ENCODE results near the gene AMBRA1.

The AMBRA1 gene

GRCh38 chr11:46362156-46363030, 231.4 kb downstream of the AMBRA1 start:
- no peak for DNase-seq

DNA sequence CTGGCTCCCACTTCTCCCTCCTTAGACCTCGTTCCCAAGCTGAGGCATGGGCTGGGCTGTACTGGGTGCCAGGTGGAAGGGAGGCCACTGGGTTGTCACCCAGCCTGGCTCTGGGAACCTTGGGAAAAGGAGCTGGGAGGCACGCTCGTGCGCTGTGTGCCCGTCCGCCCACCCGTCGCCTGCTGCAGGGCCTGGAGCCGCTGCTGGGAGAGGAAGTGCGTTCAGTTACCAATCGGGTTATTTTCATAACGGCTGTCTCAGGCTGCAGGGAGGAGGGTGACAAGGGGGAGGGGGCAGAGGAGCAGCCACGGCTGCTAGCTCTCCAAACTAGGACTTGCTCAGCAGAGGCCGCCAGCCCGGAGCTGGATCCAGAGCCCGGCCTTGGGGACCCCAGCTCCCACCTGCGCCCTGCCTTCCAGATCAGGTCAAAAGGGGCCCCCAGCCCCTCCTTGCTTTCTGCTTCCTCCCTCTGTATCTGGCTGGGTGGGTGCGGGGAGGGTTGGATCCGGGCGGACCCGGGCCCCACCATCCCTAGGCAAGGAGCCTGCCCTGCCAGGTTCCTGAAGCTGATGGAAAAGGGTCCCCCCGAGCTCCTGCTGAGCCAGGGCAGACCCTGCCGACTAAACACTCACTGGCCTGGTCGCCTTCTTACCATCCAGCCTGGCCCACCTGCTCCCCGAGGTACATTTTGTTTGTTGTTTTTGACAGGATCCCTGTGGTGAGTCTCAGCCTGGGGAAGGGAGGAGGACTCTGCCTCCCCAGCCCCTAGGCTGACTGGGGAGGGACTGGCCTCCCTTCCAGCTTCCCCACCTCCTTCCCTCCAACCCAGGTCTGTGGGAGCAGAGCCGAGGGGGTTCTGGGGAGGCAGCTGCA, 232.3 kb downstream of the AMBRA1 start:
- peak; percentile 69 for DNase-seq

DNA sequence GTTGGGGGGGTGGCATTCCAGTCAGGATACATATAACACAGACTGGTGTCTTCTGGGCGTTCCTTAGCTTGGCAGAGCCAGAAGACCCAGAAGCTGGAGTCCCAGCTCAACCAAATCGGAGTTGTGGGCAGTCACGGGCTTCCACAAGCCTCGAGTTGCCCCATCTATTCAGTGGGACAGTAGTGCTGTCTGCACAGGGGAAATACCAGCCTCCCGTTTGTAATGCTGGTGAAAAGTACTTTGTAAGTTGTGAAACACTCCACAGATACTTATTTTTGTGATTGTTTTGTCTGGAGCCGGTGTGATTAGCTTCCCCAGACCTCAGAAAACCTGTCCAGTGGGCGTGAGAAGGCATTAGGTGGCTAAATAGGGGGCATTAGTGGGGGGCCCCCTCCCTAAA, 232.9 kb downstream of the AMBRA1 start:
- DNase-seq: no peak

DNA sequence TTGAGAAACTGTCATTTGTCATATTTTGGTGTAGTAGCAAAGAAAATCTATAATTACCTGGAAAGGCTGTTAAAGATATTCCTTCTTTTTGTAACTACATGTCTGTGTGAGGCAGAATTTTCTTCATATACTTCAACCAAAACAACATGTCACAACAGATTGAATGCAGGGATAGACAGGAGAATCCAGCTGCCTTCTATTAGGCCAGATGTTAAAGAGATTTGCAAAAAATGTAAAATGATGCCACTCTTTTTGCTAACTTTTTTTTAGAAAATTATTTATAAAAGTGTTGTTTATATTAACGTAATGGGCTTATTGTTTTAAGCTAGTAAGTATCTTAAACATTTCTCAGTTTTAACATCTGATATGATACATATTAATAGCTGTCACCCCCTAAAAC, 233.9 kb downstream of the AMBRA1 start:
- no peak for DNase-seq

DNA sequence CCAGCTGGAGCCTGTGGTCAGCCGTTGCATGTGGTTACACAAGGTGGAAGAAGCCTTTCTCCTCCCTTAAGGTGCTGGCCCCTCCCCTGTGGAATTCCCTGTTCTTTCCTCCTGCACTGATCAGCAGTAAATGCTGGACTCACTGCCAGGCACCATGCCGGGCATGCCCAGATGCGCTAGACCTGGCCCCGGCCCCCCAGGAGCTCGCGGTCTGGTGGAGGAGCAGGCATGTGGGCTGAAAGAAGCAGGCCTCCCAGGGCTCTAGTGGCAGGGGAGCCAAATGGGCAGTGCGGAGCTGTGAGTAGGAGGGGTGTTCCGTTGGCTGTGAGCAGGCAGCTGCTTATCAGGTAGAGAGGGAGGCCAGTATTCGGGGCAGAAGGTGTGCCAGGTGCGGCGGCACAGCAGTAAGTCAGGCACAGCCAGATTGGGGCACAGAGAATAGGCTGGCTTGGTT, 236.3 kb downstream of the AMBRA1 start:
- DNase-seq: no peak

DNA sequence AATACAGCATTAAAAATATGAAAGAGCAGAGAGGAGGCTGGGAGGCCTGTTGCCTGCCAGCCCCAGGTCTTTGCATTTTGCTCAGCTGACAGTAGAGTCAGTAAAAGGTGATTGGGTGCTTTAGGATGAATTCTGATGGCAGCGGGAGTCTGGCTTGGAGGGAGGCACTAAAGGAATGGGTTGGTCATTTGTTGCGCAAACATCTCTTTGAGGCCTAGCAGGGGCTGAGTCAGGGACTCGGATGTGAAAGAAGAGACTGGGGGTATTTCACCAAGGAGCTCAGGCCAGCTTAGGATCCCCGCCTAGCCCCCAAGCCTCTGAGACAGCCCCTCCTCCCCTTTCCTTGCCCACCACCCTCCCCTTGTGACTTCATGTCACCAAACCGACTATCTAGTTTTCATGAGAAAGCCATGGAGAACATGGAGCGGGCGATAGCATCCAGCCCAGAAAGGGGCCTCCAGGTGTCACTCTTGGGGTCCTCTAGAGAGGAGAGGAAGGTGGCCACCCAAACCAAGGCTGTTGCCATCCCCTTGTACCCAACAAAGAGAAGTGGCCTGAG, 236.8 kb downstream of the AMBRA1 start:
- no peak for DNase-seq

DNA sequence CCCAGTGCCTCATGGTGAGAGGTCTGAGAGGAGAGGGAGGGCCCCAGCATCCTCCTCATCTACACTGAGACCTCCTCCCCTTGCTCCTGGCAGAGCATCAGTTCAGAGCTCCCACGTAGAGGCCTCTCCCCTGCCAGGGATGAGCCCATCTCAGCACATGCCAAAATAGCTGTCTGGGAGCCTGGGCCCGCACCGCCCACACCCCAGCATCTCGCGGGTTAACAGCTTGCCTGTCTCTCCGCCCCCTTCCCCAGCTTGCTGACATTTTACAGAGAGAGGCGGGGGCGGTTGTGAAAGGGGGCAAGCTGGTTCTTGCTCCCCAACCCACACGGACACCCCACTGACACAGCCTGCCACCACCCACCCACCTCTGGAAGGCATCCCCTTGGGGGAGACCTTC, 240.1 kb downstream of the AMBRA1 start:
- peak; percentile 75 for DNase-seq

DNA sequence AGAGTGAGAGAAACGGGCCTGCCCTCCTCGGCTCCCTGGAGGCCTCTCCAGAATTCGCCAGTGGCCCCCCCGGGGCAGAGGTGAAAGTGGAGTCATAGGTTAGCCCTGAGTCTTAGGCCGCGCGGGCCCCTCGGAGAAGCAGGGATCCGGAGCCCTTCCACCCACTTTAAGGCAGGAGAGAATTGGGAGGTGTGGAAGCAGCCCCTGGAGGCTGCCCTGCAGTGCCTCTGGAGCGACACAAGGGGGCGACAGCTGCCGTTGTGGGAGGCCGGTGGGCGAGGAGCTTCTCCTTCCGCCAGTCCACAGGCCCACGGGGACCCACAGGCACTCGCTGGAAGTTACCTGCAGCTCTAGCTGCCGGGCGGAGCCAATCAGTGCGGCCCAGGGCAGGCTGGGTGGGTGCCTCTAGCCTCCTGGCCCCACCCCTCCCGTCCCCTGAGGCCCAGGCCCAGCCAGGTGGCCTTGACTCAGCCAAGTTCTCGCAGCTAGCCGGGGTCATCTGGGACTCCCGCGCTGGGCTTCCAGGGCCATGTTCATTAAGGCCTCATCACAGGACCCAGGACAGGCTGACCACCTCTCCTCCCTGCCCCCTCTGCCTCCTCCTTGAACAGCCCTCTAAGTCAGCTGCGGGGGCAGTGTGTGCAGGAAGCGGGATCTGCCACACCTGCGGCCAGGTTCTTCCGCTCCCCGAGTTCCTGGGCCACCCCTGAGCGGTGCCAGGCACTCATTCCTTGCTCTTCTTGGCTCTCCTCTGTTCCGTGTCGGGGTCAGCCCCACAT, 241.6 kb downstream of the AMBRA1 start:
- DNase-seq: peak; percentile 71

DNA sequence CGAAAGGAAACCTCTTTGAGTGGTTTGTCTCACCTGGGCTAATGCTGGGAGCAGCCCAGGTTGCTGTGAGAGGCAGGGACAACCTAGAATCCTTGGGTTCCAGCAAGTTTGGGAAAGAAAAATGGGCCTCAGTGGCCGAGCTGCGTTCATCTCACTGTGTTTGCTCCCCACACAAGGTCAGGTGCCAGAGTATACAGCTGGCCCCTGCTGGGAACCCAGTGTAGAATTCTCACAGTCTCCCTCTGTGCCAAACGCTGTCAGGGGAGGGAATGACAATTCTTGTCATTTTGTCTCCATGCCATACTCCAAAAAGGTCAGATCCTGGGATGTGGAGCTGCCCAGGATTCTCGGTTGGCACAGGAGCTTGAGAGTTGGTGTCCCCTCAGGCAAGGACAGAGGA, 242.2 kb downstream of the AMBRA1 start:
- no peak for DNase-seq

DNA sequence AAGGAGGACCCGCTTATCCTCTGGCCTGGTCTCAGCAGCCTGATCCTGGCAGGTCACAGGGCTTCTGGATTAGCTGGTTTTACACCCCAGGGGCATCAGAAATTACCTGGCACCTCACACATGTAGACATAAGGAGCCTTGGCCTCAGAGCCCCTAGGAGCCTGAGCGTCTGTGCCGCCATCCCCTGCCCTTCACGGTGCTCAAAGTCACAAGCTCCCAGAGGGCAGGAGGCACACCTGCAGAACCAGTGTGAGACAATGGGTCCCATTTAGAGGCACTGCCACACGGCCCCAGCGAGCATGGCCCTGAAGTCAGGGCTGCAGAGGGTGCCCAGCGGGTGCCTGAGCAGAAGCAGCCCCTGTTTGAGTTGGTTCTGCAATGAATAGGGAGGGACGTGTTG, 242.7 kb downstream of the AMBRA1 start:
- DNase-seq: no peak

GRCh38 chr11:46350695-46351094, 243.1 kb downstream of the AMBRA1 start:
- DNase-seq: no peak

DNA sequence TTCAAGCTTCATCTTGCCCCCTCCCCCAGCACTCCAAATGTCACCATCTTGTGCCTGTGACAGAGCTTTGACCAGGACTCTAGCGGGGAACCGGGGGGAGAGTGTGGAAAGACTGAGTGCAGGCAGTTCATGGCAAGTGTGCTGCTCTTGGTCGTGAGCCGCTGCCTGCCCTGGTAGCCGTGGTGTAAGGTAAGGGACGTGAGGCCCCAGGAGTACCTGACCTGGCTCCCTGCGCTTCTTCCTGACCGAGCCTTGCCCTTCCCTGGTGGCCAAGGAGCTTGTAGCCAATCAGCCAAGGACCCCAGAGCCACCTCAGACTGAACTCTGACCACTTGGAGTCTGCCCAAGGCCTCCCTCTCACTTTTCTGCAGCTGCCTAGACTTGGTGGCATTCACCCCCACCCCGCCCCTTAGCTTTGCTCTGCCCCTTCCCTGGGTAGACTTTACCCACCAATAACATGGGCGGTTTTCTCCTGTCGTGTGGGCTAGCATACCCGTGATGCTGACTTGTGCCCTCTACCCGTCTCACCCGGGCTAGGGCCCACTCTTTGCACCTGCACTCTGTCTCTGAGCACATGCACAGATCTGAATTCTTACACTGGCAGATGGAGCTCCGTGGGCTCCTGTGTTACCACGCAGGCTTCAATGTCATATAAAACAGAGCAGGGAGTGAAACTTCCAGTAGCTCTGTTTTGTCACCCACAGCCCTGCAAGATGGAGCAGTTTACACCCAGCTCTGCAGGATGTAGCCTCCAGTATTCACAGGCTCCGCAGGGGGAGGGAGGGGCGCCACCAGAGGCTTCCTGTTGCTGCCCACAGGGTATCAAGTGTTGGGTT, 245.0 kb downstream of the AMBRA1 start:
- DNase-seq: peak; percentile 44

- peak; percentile 29 for DNase-seq
Observed at GRCh38 chr11:46347637-46348311, 246.0 kb downstream of the AMBRA1 start.

DNA sequence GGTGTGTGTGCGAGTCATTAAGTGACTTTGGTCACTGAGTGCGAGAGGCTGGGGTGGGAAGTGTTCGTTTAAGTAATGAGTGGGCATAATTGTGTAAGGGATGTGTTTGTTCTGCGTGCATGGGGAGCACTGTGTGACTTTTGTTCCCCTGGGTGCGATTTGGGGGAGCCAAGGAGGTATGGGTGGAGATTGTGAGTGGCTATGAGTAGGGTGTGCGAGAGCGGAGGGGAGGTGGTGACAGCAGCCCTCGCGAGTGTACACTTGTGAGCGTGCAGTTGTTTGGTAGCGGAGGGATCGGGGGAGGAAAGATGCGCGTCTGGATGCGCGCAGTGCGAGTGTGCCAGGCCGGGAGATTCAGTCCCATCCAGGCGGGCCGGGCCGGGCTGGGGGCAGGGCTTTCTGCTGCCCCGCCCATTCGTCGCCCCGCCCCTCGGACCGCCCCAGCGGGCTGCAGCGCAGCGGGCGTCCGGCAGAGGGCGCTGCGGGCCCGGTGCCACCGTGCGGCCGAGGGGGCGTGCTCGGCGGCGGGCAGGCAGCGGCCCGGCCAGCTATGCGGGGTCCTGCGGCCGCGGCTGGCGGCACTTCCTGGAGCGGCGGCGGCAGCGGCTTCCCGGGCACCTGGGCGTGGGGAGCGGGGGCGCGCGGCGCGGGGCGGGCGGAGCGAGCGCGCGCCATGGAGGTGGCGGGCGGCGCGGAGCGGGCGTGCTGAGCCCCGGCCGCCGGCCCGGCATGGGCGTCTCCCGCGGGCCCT, 246.8 kb downstream of the AMBRA1 start, which contains the start of gene DGKZ:
TSS of gene DGKZ (plus strand) at position 578 of the 751 bp plus-strand sequence. CDS start 197 bp downstream, outside the sequence.
- DNase-seq: peak; percentile 89
